ENCODE measurements around the gene PIK3C2A. TPM values are rescaled to one million over a fixed set of nuclear protein-coding genes. Genes with fewer than 3 reads are reported as not detected.

PIK3C2A gene
- total and polyA plus RNA-seq, 2 donors (not counting 1 experiment from before 2014, with no cell fraction given): 7.0 to 48.8 TPM

- Histone ChIP-seq H3K9me3 (ENCODE audit: control extremely low read depth in 1 of 3, control insufficient read depth in 2 of 3, insufficient read depth in 1 of 3, low read length in 2 of 3) (no peaks in the 10 kb centered on the region), H3K4me3 (ENCODE audit: control extremely low read depth in 1 of 5, extremely low read depth in 1 of 5, insufficient read depth in 1 of 5, low read depth in 2 of 5, low read length in 4 of 5) (no peak overlapping the region), H4K20me1 (ENCODE audit: control insufficient read depth, insufficient read depth, low read length, poor library complexity, severe bottlenecking) (peaks cover 15% of the 10 kb centered on the region), H3K27ac (ENCODE audit: low read length in 2 of 2) (no peak overlapping the region), H3K27me3 (replicated peaks in 1 of 4; ENCODE audit: control extremely low read depth in 1 of 4, control insufficient read depth in 3 of 4, insufficient read depth in 4 of 4, low read length in 3 of 4) (no peaks in the 10 kb centered on the region), H3K36me3 (replicated peaks in 1 of 2; ENCODE audit: control extremely low read depth in 1 of 2, control insufficient read depth in 1 of 2, extremely low read depth in 1 of 2, insufficient read depth in 2 of 2, low read length in 1 of 2) (peaks cover 0 to 14% of the 10 kb centered on the region in 2 experiments), H3K9ac (ENCODE audit: low read length) (no peak overlapping the region), H3K79me2 (ENCODE audit: control insufficient read depth, insufficient read depth, low read length) (peaks cover 28% of the 10 kb centered on the region), H3K4me2 (replicated peaks; ENCODE audit: low read depth, low read length, poor library complexity, severe bottlenecking) (no peak overlapping the region), H3K4me1 (ENCODE audit: control insufficient read depth in 2 of 2, insufficient read depth in 2 of 2, low read length in 2 of 2) (peaks cover 17 to 33% of the 10 kb centered on the region in 2 donors), H2AFZ (ENCODE audit: insufficient read depth, low read depth, low read length, poor library complexity, severe bottlenecking) (no peak overlapping the region)
- H3K27me3 Mint-ChIP-seq: no peaks in the 10 kb centered on the region
- TF ChIP-seq CTCF (IDR thresholded peaks at IDR 0.05) (no peak), EZH2 (IDR thresholded peaks at IDR 0.05; ENCODE audit: borderline replicate concordance, insufficient read depth, low read depth, low read length, poor library complexity, severe bottlenecking) (no peak)
- ATAC-seq (ENCODE audit: low read depth): no peak
- H3K4me1 Mint-ChIP-seq: peaks cover 43% of the 10 kb centered on the region
- POLR2A ChIA-PET: no interaction called here
- H3K27ac Mint-ChIP-seq: no peak overlapping the region
- H3K4me3 Mint-ChIP-seq: no peak overlapping the region
- CTCF ChIA-PET: interaction anchor here (0.6 kb wide), 1 partner anchor 69 kb away, joined by 4 read pairs; no protein-coding TSS in a partner anchor
- intact Hi-C loops (cut with micrococcal nuclease): no loop called here
- H3K9me3 Mint-ChIP-seq (ENCODE audit: insufficient read depth): no peaks in the 10 kb centered on the region
- 93% methylated on average over 11 of the region's 11 CpGs for WGBS (ENCODE audit: insufficient coverage)
- DNase-seq: no peak
Observed at GRCh38 chr11:17165247-17165890, 42.4 kb downstream of the PIK3C2A start.

GRCh38 chr11:17164361-17165246, 43.2 kb downstream of the PIK3C2A start:
- no peaks in the 10 kb centered on the region for H3K27me3 ChIP-seq (replicated peaks in 1 of 4; ENCODE audit: control extremely low read depth in 1 of 4, control insufficient read depth in 3 of 4, insufficient read depth in 4 of 4, low read length in 3 of 4)
- H3K4me1 Mint-ChIP-seq: peaks cover 48% of the 10 kb centered on the region
- H3K4me2 ChIP-seq (replicated peaks; ENCODE audit: low read depth, low read length, poor library complexity, severe bottlenecking): no peak overlapping the region
- no peak overlapping the region for H3K27ac Mint-ChIP-seq
- DNase-seq (no peak), ATAC-seq (ENCODE audit: low read depth) (no peak)
- ChIA-PET POLR2A (no interaction called here), CTCF (no interaction called here)
- no peaks in the 10 kb centered on the region for H3K9me3 Mint-ChIP-seq (ENCODE audit: insufficient read depth)
- H3K27ac ChIP-seq (ENCODE audit: low read length in 2 of 2): peak overlapping the region in 1 of 2 donors; percentile 13
- H3K36me3 ChIP-seq (replicated peaks in 1 of 2; ENCODE audit: control extremely low read depth in 1 of 2, control insufficient read depth in 1 of 2, extremely low read depth in 1 of 2, insufficient read depth in 2 of 2, low read length in 1 of 2): peaks cover 0 to 14% of the 10 kb centered on the region in 2 experiments
- peaks cover 36% of the 10 kb centered on the region for H3K79me2 ChIP-seq (ENCODE audit: control insufficient read depth, insufficient read depth, low read length)
- no peak overlapping the region for H3K4me3 ChIP-seq (ENCODE audit: control extremely low read depth in 1 of 5, extremely low read depth in 1 of 5, insufficient read depth in 1 of 5, low read depth in 2 of 5, low read length in 4 of 5)
- H3K4me1 ChIP-seq (ENCODE audit: control insufficient read depth in 2 of 2, insufficient read depth in 2 of 2, low read length in 2 of 2): peaks cover 19 to 37% of the 10 kb centered on the region in 2 donors
- intact Hi-C loops (cut with micrococcal nuclease): no loop called here
- H4K20me1 ChIP-seq (ENCODE audit: control insufficient read depth, insufficient read depth, low read length, poor library complexity, severe bottlenecking): peaks cover 18% of the 10 kb centered on the region
- no peak overlapping the region for H3K9ac ChIP-seq (ENCODE audit: low read length)
- TF ChIP-seq CTCF (IDR thresholded peaks at IDR 0.05) (no peak), EZH2 (IDR thresholded peaks at IDR 0.05; ENCODE audit: borderline replicate concordance, insufficient read depth, low read depth, low read length, poor library complexity, severe bottlenecking) (no peak)
- H2AFZ ChIP-seq (ENCODE audit: insufficient read depth, low read depth, low read length, poor library complexity, severe bottlenecking): no peak overlapping the region
- WGBS (ENCODE audit: insufficient coverage): no CpG with 5 or more reads among the region's 1 CpG
- H3K27me3 Mint-ChIP-seq: no peaks in the 10 kb centered on the region
- H3K4me3 Mint-ChIP-seq: no peak overlapping the region
- H3K9me3 ChIP-seq (ENCODE audit: control extremely low read depth in 1 of 3, control insufficient read depth in 2 of 3, insufficient read depth in 1 of 3, low read length in 2 of 3): no peaks in the 10 kb centered on the region
